Fibroblast of peridontal ligament (primary cell): ENCODE data around the gene CYP4V2.

ENCODE experiments used
- DNase-seq: peaks from one replicate; pipeline ENCODE4 v3.0.0-alpha.2; 2010; ENCODE audit errors: extremely low read depth

CYP4V2 gene

DNA sequence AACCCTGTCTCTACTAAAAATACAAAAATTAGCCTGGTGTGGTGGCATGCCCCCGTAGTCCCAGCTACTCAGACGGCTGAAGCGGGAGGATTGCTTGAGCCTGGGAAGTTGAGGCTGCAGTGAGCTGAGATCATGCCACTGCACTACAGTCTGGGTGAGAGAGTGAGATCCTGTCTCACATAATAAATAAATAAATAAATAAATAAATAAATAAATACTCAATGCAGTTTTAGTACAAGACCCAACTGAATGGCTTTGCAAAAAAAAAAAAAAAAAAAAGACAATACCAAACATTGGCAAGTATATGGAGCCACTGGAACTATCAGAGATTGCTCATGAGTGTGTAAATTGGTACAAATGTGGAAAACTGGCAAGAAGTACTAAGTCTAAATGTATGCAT is 3.3 kb upstream of the CYP4V2 start:
- no peak for DNase-seq

DNA sequence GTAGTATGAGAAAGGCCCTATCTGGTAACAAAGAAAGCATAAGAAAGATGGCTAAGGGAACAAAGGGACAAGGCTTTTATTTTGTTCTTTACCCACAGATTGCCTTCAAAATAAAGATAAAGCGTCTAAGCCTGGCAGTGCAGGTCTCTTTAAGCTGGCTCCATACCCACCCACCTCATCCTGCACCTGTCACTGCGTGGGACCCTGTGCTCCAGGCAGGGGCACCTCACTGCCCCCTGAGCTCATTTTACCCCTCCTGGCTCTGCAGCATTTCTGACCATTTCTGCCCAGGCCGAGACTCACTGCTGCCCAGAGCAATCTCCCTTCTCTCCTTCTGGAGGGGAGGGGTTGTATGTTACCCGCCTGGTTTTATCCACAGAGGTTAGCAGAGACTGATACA is 1.7 kb upstream of the CYP4V2 start:
- DNase-seq = no peak

- peak; percentile 35 for DNase-seq
These were observed 677 bp upstream of the CYP4V2 start for GRCh38 chr4:186190581-186191199.

- peak; percentile 53 for DNase-seq
These were observed 772 bp downstream of the CYP4V2 start for GRCh38 chr4:186192066-186192612.

GRCh38 chr4:186193851-186194250 is 2.5 kb downstream of the CYP4V2 start:
- no peak for DNase-seq

- DNase-seq = no peak
These were observed 4.7 kb downstream of the CYP4V2 start for GRCh38 chr4:186196063-186196462.

DNA sequence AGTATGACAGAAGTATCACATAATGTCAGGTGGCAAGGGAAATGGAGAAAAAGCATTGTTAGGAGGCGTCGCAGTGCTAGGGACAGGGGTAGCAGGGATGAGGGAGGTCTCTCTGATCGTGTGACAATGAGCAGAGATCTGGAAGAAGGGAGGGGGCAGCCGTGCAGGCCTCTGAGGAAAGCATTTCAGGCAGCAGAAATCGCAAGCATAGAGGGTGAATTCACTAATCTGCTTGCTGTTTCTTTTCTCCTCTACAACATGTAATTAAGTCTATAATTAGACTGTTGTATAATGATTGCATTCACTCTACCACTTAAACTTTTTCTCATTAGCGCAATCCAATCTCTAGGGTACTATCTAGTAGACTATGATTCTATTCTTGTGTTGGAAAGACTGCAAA is 9.1 kb downstream of the CYP4V2 start:
- DNase-seq = no peak

DNA sequence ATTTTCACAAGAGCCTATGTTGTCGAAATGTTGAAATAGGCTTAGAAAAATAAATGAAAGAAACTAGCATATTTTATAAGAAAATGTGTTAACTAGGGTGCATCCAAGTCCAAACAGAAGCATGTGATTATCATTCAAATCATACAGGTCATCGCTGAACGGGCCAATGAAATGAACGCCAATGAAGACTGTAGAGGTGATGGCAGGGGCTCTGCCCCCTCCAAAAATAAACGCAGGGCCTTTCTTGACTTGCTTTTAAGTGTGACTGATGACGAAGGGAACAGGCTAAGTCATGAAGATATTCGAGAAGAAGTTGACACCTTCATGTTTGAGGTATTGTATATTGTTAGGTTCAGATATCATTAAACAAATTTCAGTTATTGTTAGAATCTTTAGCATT is 9.6 kb downstream of the CYP4V2 start:
- DNase-seq = no peak

DNA sequence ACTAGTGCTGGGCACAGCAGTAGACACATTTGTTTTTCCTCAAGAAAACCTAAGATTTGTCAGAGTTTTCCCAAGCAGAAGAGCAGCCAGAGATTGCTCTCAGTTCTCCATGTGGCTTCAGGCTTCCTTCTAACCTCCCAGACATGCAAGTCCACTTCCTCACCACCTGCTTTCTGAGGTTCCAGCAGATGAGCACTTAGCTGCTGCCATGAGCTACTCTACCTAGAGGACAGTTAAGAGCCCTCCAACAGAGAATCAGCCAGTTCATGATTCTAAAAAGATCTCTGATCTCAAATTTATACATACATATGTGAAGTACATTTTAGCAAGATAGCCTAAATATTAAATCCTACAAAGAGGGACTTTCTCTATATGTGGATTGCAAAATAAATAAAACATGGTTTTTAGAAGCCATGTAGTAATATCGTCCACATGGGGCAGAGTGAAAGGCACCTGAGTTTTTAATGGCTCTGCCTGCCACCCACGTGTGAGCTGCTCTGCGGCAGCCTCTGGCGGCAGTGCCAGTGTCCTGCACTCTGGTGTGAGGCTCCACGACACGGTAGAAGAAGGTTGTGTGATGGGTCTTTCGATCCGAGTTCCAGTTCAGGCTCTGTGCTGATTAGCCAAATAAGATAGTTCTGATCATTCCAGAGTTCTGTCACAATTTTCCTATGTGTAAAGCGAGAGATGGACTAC is 10.3 kb downstream of the CYP4V2 start:
- DNase-seq = peak; percentile 22

- DNase-seq = no peak
These were observed 11.2 kb downstream of the CYP4V2 start for GRCh38 chr4:186202490-186203140.

- peak; percentile 7 for DNase-seq
These were observed 12.0 kb downstream of the CYP4V2 start for GRCh38 chr4:186203406-186203805.

- peak; percentile 62 for DNase-seq
These were observed 12.8 kb downstream of the CYP4V2 start for GRCh38 chr4:186204103-186204559.

DNA sequence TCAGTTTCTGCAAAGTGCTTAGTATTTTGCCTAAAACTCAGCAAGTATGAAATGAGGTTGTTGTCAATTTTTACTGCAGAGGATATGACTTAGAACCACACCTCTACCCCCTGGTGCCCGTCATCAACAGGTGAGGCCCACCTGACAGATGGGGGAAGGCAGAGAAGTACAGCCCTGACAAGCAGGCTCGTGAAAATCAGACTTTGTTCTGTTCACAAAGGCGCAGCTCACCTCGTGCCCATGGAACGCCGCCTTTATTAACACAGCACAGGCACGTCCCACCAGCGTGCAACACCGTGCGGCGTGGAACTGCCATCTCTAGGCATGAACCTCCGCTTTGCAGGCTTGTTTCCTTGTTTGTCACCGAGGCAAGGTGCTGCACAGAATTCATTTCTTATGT is 13.3 kb downstream of the CYP4V2 start:
- no peak for DNase-seq

- no peak for DNase-seq
These were observed 13.8 kb downstream of the CYP4V2 start for GRCh38 chr4:186205156-186205555.

DNA sequence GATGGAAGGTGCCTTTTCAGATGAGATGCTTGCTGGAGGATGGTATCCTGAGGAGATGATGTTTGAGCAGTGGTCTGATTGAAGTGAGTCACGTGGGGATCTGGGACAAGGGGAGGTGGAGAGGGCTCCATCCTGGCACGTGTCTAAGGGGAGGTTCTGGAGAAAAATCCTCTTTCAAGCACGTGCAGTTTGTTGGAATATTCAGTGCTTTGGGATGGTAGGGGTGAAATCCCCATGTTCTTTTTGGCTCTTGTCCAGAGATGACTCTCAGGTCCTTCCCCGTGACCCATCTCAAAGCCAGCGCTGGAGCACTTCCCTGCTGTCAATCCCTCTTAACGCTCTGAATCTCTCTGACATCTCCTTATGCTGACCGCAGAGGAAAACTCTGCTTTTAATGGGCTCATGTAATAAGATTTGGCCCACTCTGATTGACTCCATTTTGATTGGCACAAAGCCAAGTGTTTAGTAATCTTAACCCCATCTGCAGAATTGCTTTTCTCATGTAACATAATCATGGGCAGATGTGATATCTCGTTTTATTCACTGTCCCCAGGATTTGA is 25.2 kb downstream of the CYP4V2 start:
- DNase-seq = no peak

DNA sequence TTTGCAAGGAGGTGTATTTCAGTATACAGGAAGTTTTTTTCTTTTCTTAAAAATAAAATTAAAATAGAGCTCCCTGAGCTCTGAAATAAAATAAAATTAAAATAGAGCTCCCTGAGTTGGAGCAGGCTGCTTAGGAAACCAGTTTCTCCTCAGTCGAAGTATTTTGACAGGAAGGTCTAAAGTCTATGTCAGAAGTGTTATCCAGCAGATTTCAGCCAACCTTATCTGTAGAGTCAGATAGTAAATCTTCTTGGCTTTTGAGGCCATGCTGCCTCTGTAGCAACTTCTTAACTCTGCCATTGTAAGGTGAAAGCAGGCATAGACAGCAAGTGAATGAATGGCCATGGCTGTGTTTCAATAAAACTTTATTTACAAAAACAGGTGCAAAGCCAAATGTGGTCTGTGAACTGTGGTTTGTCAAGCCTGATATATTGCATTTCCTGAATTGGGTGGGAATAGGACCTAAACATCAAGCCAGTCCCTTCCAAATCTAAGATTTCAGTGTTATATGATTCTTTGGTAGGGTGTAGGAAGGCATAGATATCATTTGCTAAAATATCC is 26.4 kb downstream of the CYP4V2 start:
- no peak for DNase-seq

- no peak for DNase-seq
These were observed 30.3 kb downstream of the CYP4V2 start for GRCh38 chr4:186221624-186222023.

DNA sequence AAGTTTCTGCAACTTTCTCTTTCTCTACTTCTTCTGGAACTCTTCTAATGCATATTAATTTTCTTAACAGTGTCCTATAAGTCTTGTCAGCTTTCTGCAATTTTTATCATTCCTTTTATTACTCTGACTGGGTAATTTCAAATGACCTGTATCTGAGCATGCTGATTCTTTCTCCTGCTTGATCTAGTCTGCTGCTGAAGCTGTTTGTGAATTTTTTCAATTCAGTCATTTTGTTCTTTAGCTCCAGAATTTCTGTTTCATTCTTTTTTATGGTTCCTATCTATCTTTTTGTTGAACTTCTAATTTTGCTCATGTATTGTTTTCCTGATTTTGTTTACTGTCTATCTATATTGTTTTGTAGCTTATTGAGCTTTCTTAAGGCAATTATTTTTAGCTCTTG is 34.5 kb downstream of the CYP4V2 start:
- no peak for DNase-seq

- DNase-seq = no peak
These were observed 35.3 kb downstream of the CYP4V2 start for GRCh38 chr4:186226521-186227189.

GRCh38 chr4:186227221-186227620 is 35.9 kb downstream of the CYP4V2 start, which contains the start of gene KLKB1:
Gene KLKB1, plus strand, starts transcription at chr4:186227507. Its CDS starts 689 bp downstream, at chr4:186228196.
- DNase-seq = peak; percentile 25

GRCh38 chr4:186227744-186228513 is 36.6 kb downstream of the CYP4V2 start:
- peak; percentile 20 for DNase-seq
